HepG2 (cell line): Measurements from ENCODE around the gene FNIP2. TPM values are rescaled to one million over a fixed set of nuclear protein-coding genes. Genes with fewer than 3 reads are reported as not detected.
A peak's percentile ranks its signal among the peaks of the same experiment; 100 is the strongest.

Source experiments
- ATAC-seq: fragments of 200-7000 bp; cut with Tn5 transposase; 3 replicates; pipeline ENCODE4 v1.9.1; 2020; ENCODE audit warnings: mild to moderate bottlenecking, moderate library complexity
- BruUV-seq: library from RNA; stranded (reverse); fragments of 400-500 nt; replicated peaks from 2 replicates; lab custom pipeline; 2021; lab: Mats Ljungman, UMichigan
- CTCF ChIA-PET: fragments of 300-600 bp; formaldehyde crosslinking; extraction: SDS; loops from one replicate; lab custom pipeline; 2021; ENCODE audit warnings: low total read pairs, inconsistent platforms, low intra/inter-chr PET ratio; lab: Yijun Ruan, JAX
- POLR2A ChIA-PET: fragments of 350-600 bp; sonication (Branson Sonifier 250); formaldehyde crosslinking; loops from one replicate; lab custom pipeline; 2020; ENCODE audit warnings: antibody characterized with exemption, inconsistent platforms; lab: Yijun Ruan, JAX
- DNase-seq: peaks from one replicate; pipeline ENCODE4 v3.0.0-alpha.2; 2015; ENCODE audit warnings: low spot score
- FAIRE-seq: peaks from 3 replicates; lab custom pipeline; 2011; peaks lifted over from hg19 to GRCh38; lab: Jason Lieb, UNC
- H2AFZ ChIP-seq: one replicate; pipeline ENCODE4 v1.6.1; 2011; ENCODE audit warnings: low read length, inconsistent platforms
- H3K27ac ChIP-seq: fragments of 300-600 bp; 3 replicates; pipeline ENCODE4 v1.8.0; 2011; ENCODE audit warnings: mixed run types, mild to moderate bottlenecking, mixed read lengths, low read length, inconsistent platforms; ENCODE audit not compliant: insufficient read depth; ENCODE audit errors: extremely low read length
- H3K27me3 ChIP-seq, 2 experiments: fragments of 200-600 bp in 1 of 2; 2 replicates in 1 of 2; 3 replicates in 1 of 2; pipeline versions ENCODE4 v1.6.0 to v1.8.0; 2011; ENCODE audit warnings: low read length in 2 of 2, mild to moderate bottlenecking in 2 of 2, moderate library complexity in 2 of 2, inconsistent platforms in 1 of 2; ENCODE audit not compliant: insufficient read depth in 2 of 2, control insufficient read depth in 1 of 2
- H3K36me3 ChIP-seq, 2 experiments: fragments of 200-600 bp in 1 of 2; replicated peaks in 1 of 2; 2 replicates in 1 of 2; 3 replicates in 1 of 2; pipeline versions ENCODE4 v1.5.1 to v1.8.0; 2011; ENCODE audit warnings: low read length in 2 of 2, inconsistent platforms in 1 of 2; ENCODE audit not compliant: insufficient read depth in 2 of 2, control insufficient read depth in 1 of 2
- H3K4me1 ChIP-seq: 2 replicates; pipeline ENCODE4 v1.5.1; 2012; ENCODE audit warnings: low read length, inconsistent platforms; ENCODE audit not compliant: insufficient read depth
- H3K4me2 ChIP-seq: 2 replicates; pipeline ENCODE4 v1.6.0; 2011; ENCODE audit warnings: low read depth, low read length, inconsistent platforms
- H3K4me3 ChIP-seq, 3 experiments: fragments of 200-600 bp in 1 of 3; sonication (generic), shearing (Covaris generic) in 1 of 3; replicated peaks in 1 of 3; 2 replicates each; pipeline ENCODE4 v1.5.1; 2011 to 2016; ENCODE audit warnings: low read length in 3 of 3, inconsistent platforms in 2 of 3, low read depth in 2 of 3, mild to moderate bottlenecking in 2 of 3, control low read depth in 1 of 3, mixed read lengths in 1 of 3; ENCODE audit not compliant: insufficient read depth in 1 of 3
- H3K79me2 ChIP-seq: one replicate; pipeline ENCODE4 v1.6.1; 2011; ENCODE audit warnings: low read length, inconsistent platforms; ENCODE audit not compliant: insufficient read depth
- H3K9ac ChIP-seq: 2 replicates; pipeline ENCODE4 v1.6.0; 2011; ENCODE audit warnings: mild to moderate bottlenecking, low read depth, low read length, inconsistent platforms; ENCODE audit not compliant: insufficient read depth
- H3K9me3 ChIP-seq: 2 replicates; pipeline ENCODE4 v1.5.1; 2012; ENCODE audit warnings: mild to moderate bottlenecking, low read length
- H4K20me1 ChIP-seq: 2 replicates; pipeline ENCODE4 v1.6.0; 2011; ENCODE audit warnings: inconsistent platforms, mild to moderate bottlenecking, low read length, moderate library complexity; ENCODE audit not compliant: insufficient read depth
- ARNTL ChIP-seq: sonication (generic); formaldehyde crosslinking; IDR thresholded peaks from 2 replicates; pipeline ENCODE4 v1.4.0; 2020; ENCODE audit warnings: mild to moderate bottlenecking, missing genetic modification reagents
- ATF7 ChIP-seq, 2 experiments: fragments of 450-650 bp in 1 of 2; sonication (generic) in 1 of 2; formaldehyde crosslinking in 1 of 2; IDR thresholded peaks; 2 replicates each; pipeline versions ENCODE4 v1.4.0 to v1.6.1; 2016 to 2020; ENCODE audit warnings: antibody characterized with exemption in 1 of 2, mild to moderate bottlenecking in 1 of 2, missing genetic modification reagents in 1 of 2
- CREB1 ChIP-seq, 2 experiments: fragments of 450-650 bp in 1 of 2; IDR thresholded peaks; 2 replicates each; pipeline ENCODE4 v1.6.1; 2016 to 2017; ENCODE audit warnings: control low read depth in 1 of 2, mild to moderate bottlenecking in 1 of 2, missing compliant biosample characterization in 1 of 2, missing genetic modification characterization in 1 of 2
- HDAC6 ChIP-seq: fragments of 200-600 bp; sonication (generic); IDR thresholded peaks from 2 replicates; pipeline ENCODE4 v1.7.0; 2017; ENCODE audit warnings: mild to moderate bottlenecking, antibody characterized with exemption, low read length, low read depth
- RORA ChIP-seq: sonication (generic); formaldehyde crosslinking; IDR thresholded peaks from 2 replicates; pipeline ENCODE4 v1.5.0; 2020; ENCODE audit warnings: mild to moderate bottlenecking, missing genetic modification reagents, moderate library complexity
- ZNF205 ChIP-seq: IDR thresholded peaks from 2 replicates; pipeline ENCODE4 v1.6.1; 2018; ENCODE audit warnings: missing biosample characterization, missing genetic modification reagents
- ZNF546 ChIP-seq: sonication (generic); formaldehyde crosslinking; conservative IDR thresholded peaks from 2 replicates; pipeline ENCODE4 v1.8.1; 2023; ENCODE audit warnings: mild to moderate bottlenecking, missing genetic modification reagents
- ZNF772 ChIP-seq: sonication (generic); formaldehyde crosslinking; IDR thresholded peaks from 2 replicates; pipeline ENCODE4 v1.5.0; 2020; ENCODE audit warnings: mild to moderate bottlenecking, missing genetic modification reagents
- WGBS: methylation state at CpG from one replicate; pipeline ENCODE4 v1.1.6; 2017; ENCODE audit warnings: low lambda C conversion rate; 5-methylcytosine and 5-hydroxymethylcytosine counted together
- in situ Hi-C: cut with HindIII; loops from 2 replicates; pipeline ENCODE4 v1.10.0; 2017; ENCODE audit warnings: low pct_unique_long_range_greater_than_20kb; ENCODE audit not compliant: extremely low pct_ligation_motif_present
- intact Hi-C: fragments of 100-400 bp; cut with micrococcal nuclease; formaldehyde crosslinking; loops from one replicate; pipeline ENCODE4 v1.10.0; 2022; ENCODE audit not compliant: unreplicated experiment
- polyA plus RNA-seq, 8 experiments: library from polyadenylated mRNA; depleted of rRNA in 3 of 8; stranded (reverse) in 7 of 8; unstranded in 1 of 8; fragments of >200 nt; fragmentation: Illumina TruSeq in 4 of 8; extraction: Trizol in 4 of 8; gene quantifications; 2 replicates each; pipeline versions ENCODE4 v1.2.1 to v1.2.3, GENCODE V29; 2011 to 2016; ENCODE audit warnings: low read depth in 4 of 8, missing spikeins in 1 of 8, mixed read lengths in 1 of 8; ENCODE audit not compliant: insufficient read depth in 1 of 8
- total RNA-seq, 5 experiments: library from RNA; depleted of rRNA; stranded (reverse); fragments of >200 nt; fragmentation: Illumina TruSeq; extraction: Trizol; gene quantifications; 2 replicates each; pipeline ENCODE4 v1.2.3, GENCODE V29; 2016; ENCODE audit warnings: low read depth in 1 of 5
- TF ChIP-seq, protein P1 (sequence below): sonication (generic); formaldehyde crosslinking; IDR thresholded peaks from 2 replicates; pipeline ENCODE4 v1.8.1; 2023; ENCODE audit warnings: missing genetic modification reagents, mild to moderate bottlenecking, borderline replicate concordance
- TF ChIP-seq, protein P2 (sequence below): sonication (generic); formaldehyde crosslinking; IDR thresholded peaks from 2 replicates; pipeline ENCODE4 v1.4.0; 2020; ENCODE audit warnings: missing genetic modification reagents, borderline replicate concordance

Gene FNIP2
- total and polyA plus RNA-seq, 2 of the 13 experiments (the other 11 are each of a cell fraction or from before 2014, with no cell fraction given), result 15.5 to 21.0 TPM

DNA sequence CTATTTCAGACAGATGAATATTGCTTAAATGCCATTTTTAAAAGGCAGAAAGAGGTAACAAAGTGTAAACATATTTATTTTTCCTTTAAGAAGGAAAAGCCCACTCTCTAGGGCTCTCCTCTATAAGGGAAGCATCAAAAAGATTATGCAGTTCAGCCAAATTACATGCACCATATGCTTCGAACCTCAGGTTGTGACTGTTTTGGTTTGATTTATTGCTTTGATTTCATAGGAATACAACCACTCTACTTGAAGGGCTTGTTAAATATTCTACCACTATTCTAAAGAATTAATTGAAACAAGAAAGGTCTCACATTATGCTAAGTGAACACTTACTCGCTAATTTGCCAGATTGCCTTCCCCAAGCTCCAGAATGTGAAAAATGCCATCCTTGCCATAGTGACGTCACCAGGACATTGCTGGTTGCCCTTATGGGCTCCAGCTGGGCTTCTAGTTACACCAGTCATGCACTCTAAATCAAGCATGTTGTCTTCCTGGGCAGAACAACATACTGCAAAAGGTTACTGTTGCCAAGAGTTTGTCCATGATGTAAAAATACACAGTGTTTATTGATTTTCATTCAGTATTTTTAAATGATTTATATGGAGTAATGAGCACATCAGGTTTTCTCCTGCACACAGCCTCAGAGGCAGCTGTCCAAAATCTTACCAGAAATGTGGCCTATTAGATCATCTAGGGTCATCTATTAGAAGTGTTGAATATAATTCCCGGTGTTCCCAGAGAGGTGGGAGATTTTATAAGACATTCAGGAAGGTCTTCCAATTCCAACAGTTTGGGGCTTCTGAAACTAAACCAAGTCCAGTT is 169.6 kb downstream of the FNIP2 start:
- no TSS peak for BruUV-seq
- intact Hi-C loops, result no loop called here

More for the DNA sequence above, 169.6 kb downstream of the FNIP2 start:
- no peak overlapping the region for H3K9ac ChIP-seq
- TF ChIP-seq ZNF546 (CRISPR knock-in tag) (no peak), ATF7 (IDR thresholded peaks at IDR 0.05) (peak; percentile 80), ATF7 (CRISPR knock-in tag; IDR thresholded peaks at IDR 0.05) (no peak), ZNF205 (no peak), HDAC6 (no peak), RORA (CRISPR knock-in tag) (no peak), CREB1 (IDR thresholded peaks at IDR 0.05) (peak; percentile 89), CREB1 (CRISPR knock-in tag; IDR thresholded peaks at IDR 0.05) (no peak), ZNF772 (CRISPR knock-in tag) (no peak), ARNTL (CRISPR knock-in tag) (no peak)
- TF ChIP-seq, protein P1, sequence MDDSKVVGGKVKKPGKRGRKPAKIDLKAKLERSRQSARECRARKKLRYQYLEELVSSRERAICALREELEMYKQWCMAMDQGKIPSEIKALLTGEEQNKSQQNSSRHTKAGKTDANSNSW, result no peak
- TF ChIP-seq, protein P2, sequence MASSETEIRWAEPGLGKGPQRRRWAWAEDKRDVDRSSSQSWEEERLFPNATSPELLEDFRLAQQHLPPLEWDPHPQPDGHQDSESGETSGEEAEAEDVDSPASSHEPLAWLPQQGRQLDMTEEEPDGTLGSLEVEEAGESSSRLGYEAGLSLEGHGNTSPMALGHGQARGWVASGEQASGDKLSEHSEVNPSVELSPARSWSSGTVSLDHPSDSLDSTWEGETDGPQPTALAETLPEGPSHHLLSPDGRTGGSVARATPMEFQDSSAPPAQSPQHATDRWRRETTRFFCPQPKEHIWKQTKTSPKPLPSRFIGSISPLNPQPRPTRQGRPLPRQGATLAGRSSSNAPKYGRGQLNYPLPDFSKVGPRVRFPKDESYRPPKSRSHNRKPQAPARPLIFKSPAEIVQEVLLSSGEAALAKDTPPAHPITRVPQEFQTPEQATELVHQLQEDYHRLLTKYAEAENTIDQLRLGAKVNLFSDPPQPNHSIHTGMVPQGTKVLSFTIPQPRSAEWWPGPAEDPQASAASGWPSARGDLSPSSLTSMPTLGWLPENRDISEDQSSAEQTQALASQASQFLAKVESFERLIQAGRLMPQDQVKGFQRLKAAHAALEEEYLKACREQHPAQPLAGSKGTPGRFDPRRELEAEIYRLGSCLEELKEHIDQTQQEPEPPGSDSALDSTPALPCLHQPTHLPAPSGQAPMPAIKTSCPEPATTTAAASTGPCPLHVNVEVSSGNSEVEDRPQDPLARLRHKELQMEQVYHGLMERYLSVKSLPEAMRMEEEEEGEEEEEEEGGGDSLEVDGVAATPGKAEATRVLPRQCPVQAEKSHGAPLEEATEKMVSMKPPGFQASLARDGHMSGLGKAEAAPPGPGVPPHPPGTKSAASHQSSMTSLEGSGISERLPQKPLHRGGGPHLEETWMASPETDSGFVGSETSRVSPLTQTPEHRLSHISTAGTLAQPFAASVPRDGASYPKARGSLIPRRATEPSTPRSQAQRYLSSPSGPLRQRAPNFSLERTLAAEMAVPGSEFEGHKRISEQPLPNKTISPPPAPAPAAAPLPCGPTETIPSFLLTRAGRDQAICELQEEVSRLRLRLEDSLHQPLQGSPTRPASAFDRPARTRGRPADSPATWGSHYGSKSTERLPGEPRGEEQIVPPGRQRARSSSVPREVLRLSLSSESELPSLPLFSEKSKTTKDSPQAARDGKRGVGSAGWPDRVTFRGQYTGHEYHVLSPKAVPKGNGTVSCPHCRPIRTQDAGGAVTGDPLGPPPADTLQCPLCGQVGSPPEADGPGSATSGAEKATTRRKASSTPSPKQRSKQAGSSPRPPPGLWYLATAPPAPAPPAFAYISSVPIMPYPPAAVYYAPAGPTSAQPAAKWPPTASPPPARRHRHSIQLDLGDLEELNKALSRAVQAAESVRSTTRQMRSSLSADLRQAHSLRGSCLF, result no peak
- H3K79me2 ChIP-seq, result no peaks in the 10 kb centered on the region
- POLR2A ChIA-PET, result no interaction called here
- H3K4me2 ChIP-seq, result no peak overlapping the region
- no peak for FAIRE-seq
- no peak overlapping the region for H3K4me3 ChIP-seq
- WGBS, result 59% methylated on average over 4 of the region's 4 CpGs
- no peaks in the 10 kb centered on the region for H3K9me3 ChIP-seq
- ATAC-seq, result no peak
- no peak overlapping the region for H2AFZ ChIP-seq
- no peaks in the 10 kb centered on the region for H3K27me3 ChIP-seq
- in situ Hi-C loops, result no loop called here
- no peak for DNase-seq
- H3K36me3 ChIP-seq, result no peaks in the 10 kb centered on the region
- CTCF ChIA-PET, result no interaction called here
- H3K4me1 ChIP-seq, result no peaks in the 10 kb centered on the region
- no peaks in the 10 kb centered on the region for H4K20me1 ChIP-seq
- H3K27ac ChIP-seq, result no peak overlapping the region
